Hematopoietic multipotent progenitor cell treated with erythropoietin and hydrocortisone succinate and interleukin-3 and kit ligand, for 17 days (in vitro differentiated cells): ENCODE measurements around the gene KRT8.
"Not testable (repeated sequence)": the region's sequence is repeated elsewhere in the genome, so short reads cannot be mapped to it uniquely, and the experiment has no call there.

Experiments
- DNase-seq: peaks from one replicate; pipeline ENCODE4 v3.0.0-alpha.2; 2015; ENCODE audit warnings: low spot score

Gene KRT8

DNA sequence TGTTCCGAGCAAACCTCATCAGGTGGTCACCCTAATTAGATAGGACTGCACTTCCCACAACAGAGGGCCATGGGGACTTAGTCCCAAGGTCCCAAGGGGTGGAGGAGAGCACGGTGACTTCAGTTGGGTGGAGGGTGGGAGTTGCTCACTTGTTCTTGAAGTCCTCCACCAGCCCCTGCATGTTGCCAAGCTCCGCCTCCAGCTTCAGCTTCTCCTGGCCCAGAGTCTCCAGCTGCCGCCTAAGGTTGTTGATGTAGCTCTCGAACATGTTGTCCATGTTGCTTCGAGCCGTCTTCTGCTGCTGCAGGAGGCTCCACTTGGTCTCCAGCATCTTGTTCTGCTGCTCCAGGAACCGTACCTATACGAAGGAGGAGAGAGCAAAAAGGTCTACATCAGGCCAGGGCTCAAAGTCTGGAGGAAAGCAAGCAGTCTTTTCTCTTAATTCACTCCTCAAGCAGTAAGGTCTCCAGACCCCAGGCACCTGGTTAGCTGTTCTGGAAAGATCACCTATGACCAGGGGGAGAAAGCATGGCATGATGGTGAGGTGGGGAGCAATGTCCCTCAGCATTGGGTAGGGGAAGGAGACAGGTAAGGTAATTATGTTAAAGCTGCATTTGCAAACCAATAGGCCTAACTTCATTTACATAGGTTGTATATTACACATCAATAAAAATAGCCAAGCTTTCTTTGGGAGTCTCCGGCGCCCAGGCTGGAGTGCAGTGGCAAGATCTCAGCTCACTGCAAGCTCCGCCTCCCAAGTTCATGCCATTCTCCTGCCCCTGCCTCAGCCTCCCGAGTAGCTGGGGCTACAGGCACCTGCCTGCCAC is 2.9 kb downstream of the KRT8 start:
- no peak for DNase-seq

DNA sequence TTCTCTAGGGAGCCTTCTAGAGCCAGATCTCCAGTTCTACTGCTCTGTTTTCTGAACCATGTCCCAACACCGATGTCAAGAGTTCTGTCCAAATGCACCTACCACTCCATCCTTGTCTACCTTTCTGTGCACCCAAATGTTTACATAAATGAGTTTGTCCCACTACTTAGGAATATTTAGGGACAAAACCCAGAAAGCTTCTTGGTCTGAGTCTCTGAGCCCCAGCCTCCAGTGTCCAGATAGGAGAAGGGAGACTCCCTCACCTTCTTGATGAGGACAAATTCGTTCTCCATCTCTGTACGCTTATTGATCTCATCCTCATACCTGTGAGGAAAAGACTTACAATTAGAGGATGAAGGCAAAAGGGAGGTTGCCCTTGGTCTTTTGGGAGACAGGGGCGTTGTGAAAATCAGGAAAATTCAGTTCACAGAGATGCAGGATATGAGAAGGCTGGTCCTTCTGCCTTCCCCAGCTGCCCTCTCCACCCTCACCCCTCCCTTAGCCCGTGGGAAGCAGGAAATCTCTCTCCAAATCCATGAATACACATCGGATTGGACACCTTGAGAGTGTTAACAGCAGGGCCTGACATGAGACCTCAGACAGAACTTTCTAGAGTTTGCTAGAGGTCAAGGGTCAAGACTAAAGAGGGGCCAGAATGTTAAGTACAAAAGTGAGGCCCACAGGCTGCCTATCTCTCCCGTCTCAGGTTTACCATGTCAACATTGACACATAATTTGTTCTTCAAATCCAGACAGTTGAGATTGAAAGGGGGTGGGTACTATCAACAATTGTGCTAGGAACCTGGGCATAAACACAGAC is 3.8 kb downstream of the KRT8 start:
- DNase-seq: no peak

DNA sequence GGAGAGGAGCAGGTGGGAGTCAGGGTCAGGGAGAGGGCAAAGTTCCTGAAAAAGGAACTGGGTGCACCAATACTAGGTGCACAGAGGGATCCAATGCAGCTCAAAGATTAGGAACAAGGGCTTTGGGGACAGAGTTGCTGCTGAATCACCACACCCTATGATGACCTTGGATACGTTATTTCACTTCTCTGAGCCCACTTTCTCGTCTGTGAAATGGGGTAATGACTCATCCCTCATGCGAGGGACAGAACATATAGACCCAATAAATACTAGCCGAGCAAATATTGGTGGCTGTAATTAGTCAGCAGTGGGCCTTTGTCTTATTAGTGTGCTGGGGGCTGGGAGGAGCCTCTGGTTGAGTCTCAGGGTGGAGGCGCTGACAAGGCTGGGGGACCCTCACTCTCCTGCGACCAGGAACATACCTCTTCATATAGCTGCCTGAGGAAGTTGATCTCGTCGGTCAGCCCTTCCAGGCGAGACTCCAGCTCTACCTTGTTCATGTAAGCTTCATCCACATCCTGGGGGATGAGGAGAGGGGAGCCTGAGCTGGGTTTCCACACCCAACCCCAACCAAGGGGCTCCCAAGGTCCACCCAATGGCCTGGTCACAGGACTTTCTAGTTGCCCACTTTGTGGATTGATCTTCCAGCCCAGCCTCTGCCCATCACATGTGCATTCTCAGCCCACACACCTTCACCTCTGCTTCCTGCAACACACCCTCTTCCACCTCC is 4.5 kb downstream of the KRT8 start:
- DNase-seq: no peak

DNA sequence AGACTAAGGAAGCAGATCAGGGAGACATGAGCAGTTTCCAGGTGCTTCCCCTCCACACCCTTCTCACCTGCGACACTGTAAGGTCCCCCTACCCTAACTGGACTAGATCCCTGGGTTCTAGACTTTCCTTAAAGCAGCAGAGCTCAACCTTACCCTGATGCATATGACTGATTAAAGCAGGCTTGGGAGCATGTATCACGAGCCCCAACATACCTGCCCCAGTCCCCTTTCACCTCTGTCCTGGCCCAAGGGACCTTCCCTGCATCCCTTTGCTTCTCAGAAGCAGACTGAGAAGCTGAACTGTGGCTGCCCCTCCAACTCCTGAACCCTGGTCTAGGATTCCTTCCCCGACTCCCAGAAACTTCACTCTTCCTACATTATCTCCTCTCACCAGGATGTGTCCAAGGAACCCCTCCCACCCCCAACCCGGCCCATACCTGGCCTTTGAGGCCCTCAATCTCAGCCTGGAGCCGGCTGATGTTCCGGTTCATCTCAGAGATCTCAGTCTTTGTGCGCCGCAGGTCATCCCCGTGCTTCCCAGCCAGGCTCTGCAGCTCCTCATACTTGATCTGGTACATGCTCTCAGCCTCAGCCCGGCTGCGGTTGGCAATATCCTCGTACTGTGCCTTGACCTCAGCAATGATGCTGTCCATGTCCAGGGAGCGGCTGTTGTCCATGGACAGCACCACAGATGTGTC is 5.4 kb downstream of the KRT8 start:
- DNase-seq: no peak

DNA sequence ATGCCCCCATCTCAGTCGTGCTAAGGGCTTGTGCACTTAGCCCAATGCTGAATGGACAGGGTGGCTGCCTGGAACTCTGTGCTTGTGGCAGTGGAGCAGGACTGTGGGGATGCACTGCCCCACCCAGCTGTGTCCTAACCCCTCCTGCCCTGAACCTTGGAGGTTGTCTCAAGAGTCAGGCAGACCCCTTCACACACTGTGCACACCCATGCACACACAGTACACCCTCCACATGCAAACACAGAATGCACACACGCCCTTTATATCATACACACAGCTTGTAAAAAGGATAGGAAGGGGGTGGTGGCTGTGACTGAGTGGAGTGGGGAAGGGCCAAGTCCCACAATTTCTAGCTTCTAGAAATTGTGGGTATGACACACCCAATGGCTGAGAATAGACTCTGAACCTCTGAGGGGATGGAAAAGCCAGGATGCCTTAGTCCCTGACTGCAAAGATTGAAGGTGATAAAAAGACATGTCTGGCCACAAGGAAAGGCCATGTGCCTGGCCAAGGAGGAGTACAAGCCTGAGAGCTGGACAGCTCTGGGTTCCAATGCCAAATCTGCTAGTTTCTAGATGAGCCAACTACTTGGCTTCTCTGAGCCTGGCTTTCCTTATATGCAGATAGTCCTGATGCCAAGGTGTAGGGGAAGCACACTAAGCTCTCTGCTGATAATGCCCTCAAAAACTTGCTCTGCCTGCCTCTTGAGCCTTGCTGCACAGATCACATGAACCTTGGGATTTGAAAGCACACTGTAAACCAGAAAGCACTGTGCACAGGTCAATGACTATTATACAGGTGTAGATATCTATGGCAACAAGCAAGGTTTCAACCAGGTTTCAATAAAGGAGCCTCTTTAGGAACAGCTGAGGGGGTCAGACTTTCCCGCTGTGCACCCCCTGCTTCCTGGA is 8.4 kb downstream of the KRT8 start:
- no peak for DNase-seq

DNA sequence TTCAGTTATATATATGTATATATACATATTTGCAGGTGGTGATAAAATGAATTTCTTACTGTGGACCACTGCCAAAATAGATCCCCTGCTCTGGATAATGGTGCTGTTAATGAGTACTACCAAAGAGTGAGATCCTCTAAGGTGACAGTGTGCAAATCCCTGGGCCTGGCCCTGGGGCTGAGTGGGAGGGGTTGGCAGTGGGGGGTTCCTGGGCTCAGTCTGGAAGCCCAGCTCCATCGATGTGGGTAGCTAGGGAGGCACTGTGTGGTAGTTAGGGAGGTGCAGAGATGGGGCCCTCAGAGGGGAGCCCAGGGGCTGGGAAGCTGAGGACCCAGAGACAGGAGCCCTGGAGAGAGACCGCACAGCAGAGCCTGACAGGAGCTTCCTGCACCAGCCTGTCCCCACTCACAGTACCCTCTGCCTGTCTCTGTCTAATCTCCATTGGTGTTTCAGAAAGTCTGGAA is 9.1 kb downstream of the KRT8 start:
- DNase-seq: no peak

GRCh38 chr12:52892974-52893373 is 11.9 kb downstream of the KRT8 start:
- DNase-seq: no peak

DNA sequence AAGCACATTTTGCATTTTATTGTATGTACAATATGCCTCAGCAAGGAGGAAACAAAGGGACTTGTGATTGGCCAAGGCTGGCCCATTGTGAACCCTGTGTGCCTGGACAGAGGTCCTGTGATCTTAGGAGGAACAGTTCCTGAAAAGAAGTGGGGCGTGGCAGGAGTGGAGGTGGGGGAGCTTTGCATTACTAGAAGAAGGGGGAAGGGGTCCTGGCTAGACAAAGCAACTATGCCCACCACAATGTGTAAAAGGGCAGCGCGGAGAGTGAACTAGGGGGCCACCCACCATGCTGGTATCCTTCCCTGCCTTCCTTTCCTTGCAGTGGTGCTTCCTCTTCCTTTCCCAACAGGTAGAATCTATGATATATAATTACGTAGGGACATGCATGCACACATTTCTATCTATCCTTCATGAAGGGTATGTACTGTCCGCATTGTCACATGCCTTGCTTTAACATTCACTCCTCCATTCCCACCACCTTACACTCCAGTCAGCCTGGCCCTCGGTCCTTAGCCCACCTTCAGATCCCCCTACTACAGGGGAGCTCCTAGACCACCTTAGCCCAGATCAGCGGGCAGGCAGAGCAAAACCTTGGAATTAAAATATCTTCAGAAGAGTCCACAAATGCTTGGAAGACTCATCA is 12.5 kb downstream of the KRT8 start:
- no peak for DNase-seq

- DNase-seq: no peak
Measured at GRCh38 chr12:52891044-52891443, 13.8 kb downstream of the KRT8 start.

DNA sequence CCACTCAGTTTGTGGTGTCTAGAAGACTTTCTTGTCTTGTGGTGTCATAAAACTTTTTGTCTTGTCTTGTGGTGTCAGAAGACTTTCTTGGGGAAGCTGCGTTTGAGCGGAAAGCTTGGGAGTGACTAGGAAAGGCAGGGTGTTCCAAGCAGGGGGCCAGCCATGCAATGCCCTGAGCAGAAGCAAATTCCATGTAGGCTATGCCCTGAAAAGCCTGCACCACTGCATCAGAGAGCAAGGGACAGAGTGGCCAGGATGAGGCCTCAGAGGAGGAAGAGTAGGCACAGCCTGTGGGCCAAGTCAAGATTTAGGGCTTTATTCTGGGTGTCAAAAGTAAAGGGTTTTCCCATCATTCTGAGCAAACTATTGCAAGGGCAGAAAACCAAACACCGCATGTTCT is 14.5 kb downstream of the KRT8 start:
- no peak for DNase-seq

DNA sequence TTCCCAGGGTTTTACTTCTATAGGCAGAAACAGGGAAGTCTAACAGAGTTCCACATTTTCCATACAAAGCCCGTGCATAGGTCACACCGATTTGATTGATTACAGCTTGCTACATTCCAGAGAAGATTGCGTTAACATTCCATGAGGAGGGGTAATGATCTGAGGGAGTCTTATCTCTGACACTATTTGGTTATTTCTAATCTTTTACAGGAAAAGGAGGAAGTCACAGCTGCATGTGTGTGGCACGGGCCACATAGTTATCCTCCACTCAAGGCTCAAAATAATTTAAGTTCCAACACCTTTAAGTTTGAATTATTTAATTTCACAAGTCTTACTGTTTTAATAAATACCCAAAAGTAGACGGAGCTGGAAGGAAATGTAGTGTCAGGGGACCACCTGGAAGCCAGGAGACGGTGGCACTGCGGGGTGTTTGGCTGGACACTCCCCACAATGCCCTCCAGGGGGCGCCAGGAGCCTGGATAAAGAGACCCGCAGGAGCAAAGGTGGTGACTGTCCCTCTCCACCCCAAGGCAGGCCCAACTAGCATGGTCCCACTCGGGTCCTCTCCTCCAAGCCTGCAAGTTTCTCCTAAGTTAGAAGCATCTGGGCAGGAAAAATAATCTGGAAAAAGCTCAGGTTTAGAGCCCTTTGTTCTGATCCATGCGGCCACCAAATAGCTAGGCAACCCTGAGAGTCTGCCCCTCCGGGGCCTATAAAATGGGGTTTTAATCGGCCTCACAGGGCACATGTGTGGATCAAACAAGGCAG is 20.2 kb downstream of the KRT8 start:
- DNase-seq: peak; percentile 77

DNA sequence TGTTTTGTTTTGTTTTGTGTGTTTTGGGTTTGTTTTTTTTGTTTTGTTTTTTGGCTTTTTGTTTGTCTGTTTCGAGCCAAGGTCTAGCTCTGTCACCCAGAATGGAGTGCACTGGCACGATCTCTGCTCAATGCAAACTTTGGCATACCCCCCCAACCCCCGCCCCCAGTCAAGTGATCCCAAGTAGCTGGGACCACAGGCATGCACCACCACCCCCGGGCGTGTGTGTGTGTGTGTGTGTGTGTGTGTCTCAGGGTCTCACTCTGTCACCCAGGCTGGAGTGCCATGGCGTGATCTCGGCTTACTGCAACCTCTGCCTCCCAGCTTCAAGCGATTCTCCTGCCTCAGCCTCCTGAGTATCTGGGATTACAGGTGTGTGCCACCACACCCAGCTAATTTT is 24.4 kb downstream of the KRT8 start:
- DNase-seq: not testable (repeated sequence)

DNA sequence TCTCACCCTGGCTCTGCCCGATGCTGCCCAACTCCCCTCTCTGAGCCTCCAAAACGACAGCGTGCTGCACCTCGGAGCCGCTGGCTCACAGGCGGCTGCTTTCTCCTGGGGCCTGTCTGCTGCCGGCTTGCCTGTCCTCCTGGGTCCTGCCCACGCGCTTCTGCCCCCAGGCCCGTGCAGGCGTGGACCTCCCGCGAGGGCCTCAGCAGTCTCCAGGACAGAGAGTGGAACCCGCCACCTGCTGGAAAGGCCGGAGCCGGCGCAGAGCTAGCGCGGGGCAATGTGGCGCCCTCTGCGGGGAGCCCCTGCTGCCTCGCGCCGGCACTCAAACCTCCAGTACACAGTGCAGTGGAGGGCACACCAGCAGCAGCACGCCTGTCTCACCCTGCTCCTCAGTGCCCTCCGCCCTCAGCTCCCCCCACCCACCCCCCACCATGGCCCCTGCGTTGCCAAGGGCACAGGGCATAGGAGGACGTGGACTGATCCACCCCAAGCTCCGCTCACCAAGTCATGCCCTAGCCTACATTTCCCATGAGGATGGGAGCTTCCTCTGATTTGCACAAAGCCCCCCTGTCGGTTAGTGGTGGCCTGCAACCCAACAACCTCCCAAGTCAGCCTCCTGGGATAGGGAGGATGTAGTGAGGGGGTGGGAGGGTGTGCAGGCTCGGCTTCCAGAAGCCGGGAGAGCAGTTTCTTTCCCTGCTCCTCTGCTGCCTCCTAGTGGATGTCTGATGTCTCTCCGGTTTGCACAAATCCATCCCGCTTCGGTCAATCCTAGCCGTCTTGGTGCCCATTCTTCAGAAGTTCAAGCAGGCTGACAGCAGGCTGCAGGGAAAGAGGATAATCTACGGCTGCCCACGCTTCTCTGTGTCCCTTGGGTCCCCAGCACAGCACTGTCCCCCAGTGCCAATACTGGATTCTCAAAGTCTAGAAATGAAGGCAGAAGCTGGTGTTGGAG is 25.2 kb downstream of the KRT8 start:
- DNase-seq: peak; percentile 86

- no peak for DNase-seq
Measured at GRCh38 chr12:52878507-52879393, 26.1 kb downstream of the KRT8 start.

GRCh38 chr12:52877242-52877641 is 27.6 kb downstream of the KRT8 start:
- DNase-seq: no peak

DNA sequence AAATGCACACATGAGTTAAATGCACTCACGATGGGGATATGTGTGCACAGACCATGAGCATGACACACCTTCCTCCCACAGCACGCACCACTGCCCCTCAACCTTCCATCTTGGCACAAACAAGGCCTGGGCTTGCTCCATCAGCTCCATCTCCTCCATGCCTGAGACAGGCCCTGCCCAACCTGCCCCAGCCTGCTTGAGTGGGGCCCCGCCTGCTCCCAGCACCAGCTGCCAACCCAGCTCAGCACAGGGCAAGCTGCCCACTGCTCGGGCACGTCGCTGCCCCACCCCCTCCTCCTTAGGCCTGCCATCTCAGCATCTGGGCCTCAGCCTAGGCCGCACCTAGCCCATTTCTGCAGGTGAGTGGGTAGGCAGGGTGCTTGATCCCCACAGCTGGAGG is 28.5 kb downstream of the KRT8 start:
- peak; percentile 43 for DNase-seq
